ENCODE results near the gene FOXP4. TPM values are rescaled to one million over a fixed set of nuclear protein-coding genes. Genes with fewer than 3 reads are reported as not detected.

FOXP4 gene
- total RNA-seq, 1 donor from 2014 or later = 19.5 TPM

- Histone ChIP-seq H3K36me3 (peaks cover 35 to 67% of the 10 kb centered on the region in 2 donors), H3K4me1 (no peaks in the 10 kb centered on the region), H3K9me3 (no peaks in the 10 kb centered on the region), H3K4me3 (no peak overlapping the region), H3K27me3 (no peaks in the 10 kb centered on the region), H3K27ac (no peak overlapping the region)
- no peak for DNase-seq (ENCODE audit: low spot score in 2 of 2)
- no peak for TF ChIP-seq CTCF (IDR thresholded peaks at IDR 0.05)
- intact Hi-C loops (cut with DNase I) = no loop called here
Observed at GRCh38 chr6:41596807-41597206, 50.6 kb downstream of the FOXP4 start.

GRCh38 chr6:41597246-41598000, 51.2 kb downstream of the FOXP4 start:
- Histone ChIP-seq H3K27me3 (no peaks in the 10 kb centered on the region), H3K9me3 (no peaks in the 10 kb centered on the region), H3K27ac (no peak overlapping the region), H3K4me3 (no peak overlapping the region), H3K36me3 (peaks cover 35 to 67% of the 10 kb centered on the region in 2 donors), H3K4me1 (no peaks in the 10 kb centered on the region)
- intact Hi-C loops (cut with DNase I) = no loop called here
- no peak for DNase-seq (ENCODE audit: low spot score in 2 of 2)
- TF ChIP-seq CTCF (IDR thresholded peaks at IDR 0.05) = no peak

GRCh38 chr6:41598670-41599014, 52.5 kb downstream of the FOXP4 start:
- no peak for TF ChIP-seq CTCF (IDR thresholded peaks at IDR 0.05)
- no peak for DNase-seq (ENCODE audit: low spot score in 2 of 2)
- H3K4me3 ChIP-seq = no peak overlapping the region
- H3K4me1 ChIP-seq = peaks cover 0 to 3% of the 10 kb centered on the region in 2 donors
- no peaks in the 10 kb centered on the region for H3K9me3 ChIP-seq
- no peak overlapping the region for H3K27ac ChIP-seq
- H3K27me3 ChIP-seq = no peaks in the 10 kb centered on the region
- intact Hi-C loops (cut with DNase I) = no loop called here
- peaks cover 35 to 61% of the 10 kb centered on the region in 2 donors for H3K36me3 ChIP-seq

- DNase-seq (ENCODE audit: low spot score in 2 of 2) = no peak
Observed at GRCh38 chr6:41599015-41599851, 53.1 kb downstream of the FOXP4 start.

DNA sequence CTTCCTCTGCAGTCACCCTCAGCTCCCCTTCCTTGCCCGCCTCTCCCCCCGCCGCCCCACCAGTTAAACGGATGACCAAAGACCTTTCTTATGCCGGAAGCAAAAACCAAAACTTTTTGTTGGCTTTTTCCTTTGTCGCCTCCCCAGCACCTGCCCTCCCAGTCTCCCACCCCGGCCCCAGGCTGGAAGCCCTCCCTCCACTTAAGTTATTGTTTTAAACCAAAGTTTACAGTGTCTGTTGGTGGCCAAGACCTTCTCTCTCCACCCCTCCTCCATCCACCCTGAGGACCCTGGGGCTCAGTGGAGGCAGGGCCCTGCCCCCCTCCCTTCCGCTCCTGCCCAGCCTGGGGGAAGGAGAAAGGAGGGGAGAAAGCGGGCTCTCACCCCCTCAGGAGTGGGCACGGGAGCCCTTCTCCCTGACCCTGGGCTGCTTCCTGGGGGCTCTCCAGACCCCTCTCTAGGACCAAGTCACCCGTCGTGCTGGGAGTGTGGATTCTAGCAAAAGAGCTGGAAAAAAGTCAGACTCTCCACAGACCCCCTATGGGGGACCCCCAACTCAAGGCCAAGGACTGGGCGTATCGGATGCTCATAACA, 53.8 kb downstream of the FOXP4 start:
- H3K4me3 ChIP-seq = no peak overlapping the region
- H3K36me3 ChIP-seq = peaks cover 32 to 53% of the 10 kb centered on the region in 2 donors

More at GRCh38 chr6:41599015-41599851, 53.1 kb downstream of the FOXP4 start:
- H3K9me3 ChIP-seq = no peaks in the 10 kb centered on the region
- no peak for TF ChIP-seq CTCF (IDR thresholded peaks at IDR 0.05)
- H3K36me3 ChIP-seq = peaks cover 35 to 60% of the 10 kb centered on the region in 2 donors
- H3K4me1 ChIP-seq = peaks cover 0 to 3% of the 10 kb centered on the region in 2 donors
- no peak overlapping the region for H3K27ac ChIP-seq
- no peaks in the 10 kb centered on the region for H3K27me3 ChIP-seq
- H3K4me3 ChIP-seq = no peak overlapping the region
- intact Hi-C loops (cut with DNase I) = no loop called here

More for the DNA sequence above, 53.8 kb downstream of the FOXP4 start:
- Histone ChIP-seq H3K9me3 (no peaks in the 10 kb centered on the region), H3K27ac (no peak overlapping the region), H3K27me3 (no peaks in the 10 kb centered on the region), H3K4me1 (peaks cover 0 to 3% of the 10 kb centered on the region in 2 donors)
- no peak for TF ChIP-seq CTCF (IDR thresholded peaks at IDR 0.05)
- no peak for DNase-seq (ENCODE audit: low spot score in 2 of 2)
- intact Hi-C loops (cut with DNase I) = no loop called here

Measured in ascending aorta (tissue), 2 donors.